ENCODE data around the gene FCRLA. TPM values are rescaled to one million over a fixed set of nuclear protein-coding genes. Genes with fewer than 3 reads are reported as not detected.

The FCRLA gene
- total RNA-seq, 1 experiment from 2014 or later: not detected

- H3K79me2 ChIP-seq (ENCODE audit: low read length): peaks cover 18% of the 10 kb centered on the region
- POLR2A ChIA-PET (ENCODE audit: unreplicated experiment): no interaction called here
These were observed 25.1 kb downstream of the FCRLA start for GRCh38 chr1:161731981-161732718.

GRCh38 chr1:161733526-161733925 lies 26.5 kb downstream of the FCRLA start:
- POLR2A ChIA-PET (ENCODE audit: unreplicated experiment): interaction anchor here (0.6 kb wide), 1 partner anchor 344 kb away, joined by 4 read pairs; no protein-coding TSS in a partner anchor
- peak; percentile 96 for DNase-seq

More at GRCh38 chr1:161731981-161732718, 25.1 kb downstream of the FCRLA start:
- TF ChIP-seq EZH2 (IDR thresholded peaks at IDR 0.05; ENCODE audit: low read length, unreplicated experiment) (no peak), EZH2phosphoT487 (IDR thresholded peaks at IDR 0.05; ENCODE audit: borderline replicate concordance, low read length) (no peak)
- TF ChIP-seq, protein P1, sequence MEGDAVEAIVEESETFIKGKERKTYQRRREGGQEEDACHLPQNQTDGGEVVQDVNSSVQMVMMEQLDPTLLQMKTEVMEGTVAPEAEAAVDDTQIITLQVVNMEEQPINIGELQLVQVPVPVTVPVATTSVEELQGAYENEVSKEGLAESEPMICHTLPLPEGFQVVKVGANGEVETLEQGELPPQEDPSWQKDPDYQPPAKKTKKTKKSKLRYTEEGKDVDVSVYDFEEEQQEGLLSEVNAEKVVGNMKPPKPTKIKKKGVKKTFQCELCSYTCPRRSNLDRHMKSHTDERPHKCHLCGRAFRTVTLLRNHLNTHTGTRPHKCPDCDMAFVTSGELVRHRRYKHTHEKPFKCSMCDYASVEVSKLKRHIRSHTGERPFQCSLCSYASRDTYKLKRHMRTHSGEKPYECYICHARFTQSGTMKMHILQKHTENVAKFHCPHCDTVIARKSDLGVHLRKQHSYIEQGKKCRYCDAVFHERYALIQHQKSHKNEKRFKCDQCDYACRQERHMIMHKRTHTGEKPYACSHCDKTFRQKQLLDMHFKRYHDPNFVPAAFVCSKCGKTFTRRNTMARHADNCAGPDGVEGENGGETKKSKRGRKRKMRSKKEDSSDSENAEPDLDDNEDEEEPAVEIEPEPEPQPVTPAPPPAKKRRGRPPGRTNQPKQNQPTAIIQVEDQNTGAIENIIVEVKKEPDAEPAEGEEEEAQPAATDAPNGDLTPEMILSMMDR (conservative IDR thresholded peaks at IDR 0.05; ENCODE audit: low read depth, low read length): no peak
- peak overlapping the region; percentile 43 for H3K4me2 ChIP-seq (ENCODE audit: low read length)
- CTCF ChIA-PET: interaction anchor here (0.6 kb wide), 1 partner anchor 9 kb away, joined by 6 read pairs; no protein-coding TSS in a partner anchor
- H3K27me3 ChIP-seq (ENCODE audit: low read length): no peaks in the 10 kb centered on the region
- DNase-seq (no peak), ATAC-seq (no peak)
- no TSS peak for BruUV-seq (replicated peaks)
- peaks cover 9% of the 10 kb centered on the region for H3F3A ChIP-seq (ENCODE audit: low read length, unreplicated experiment)
- H3K4me3 ChIP-seq (ENCODE audit: low read length): no peak overlapping the region
- H3K27ac ChIP-seq (ENCODE audit: low read length): peak overlapping the region; percentile 76
- peaks cover 89% of the 10 kb centered on the region for H3K4me1 ChIP-seq (ENCODE audit: insufficient read depth, low read length)
- intact Hi-C loops (cut with micrococcal nuclease): no loop called here
- H3K36me3 ChIP-seq (ENCODE audit: low read depth, low read length): no peaks in the 10 kb centered on the region
- H3K9me2 ChIP-seq (replicated peaks; ENCODE audit: low read length): no peaks in the 10 kb centered on the region
- no peak overlapping the region for H2AFZ ChIP-seq (ENCODE audit: low read length)
- H3K9ac ChIP-seq (ENCODE audit: low read length): no peak overlapping the region
- no peaks in the 10 kb centered on the region for H3K9me3 ChIP-seq (ENCODE audit: low read length)
- no peaks in the 10 kb centered on the region for H4K20me1 ChIP-seq (ENCODE audit: low read length)

More at GRCh38 chr1:161733526-161733925, 26.5 kb downstream of the FCRLA start:
- peak; percentile 60 for ATAC-seq
- H3K9me3 ChIP-seq (ENCODE audit: low read length): no peaks in the 10 kb centered on the region
- BruUV-seq (replicated peaks): no TSS peak
- peak overlapping the region; percentile 76 for H3K27ac ChIP-seq (ENCODE audit: low read length)
- no peaks in the 10 kb centered on the region for H3K27me3 ChIP-seq (ENCODE audit: low read length)
- intact Hi-C loops (cut with micrococcal nuclease): no loop called here
- no peak overlapping the region for H3K4me3 ChIP-seq (ENCODE audit: low read length)
- peaks cover 9% of the 10 kb centered on the region for H3K79me2 ChIP-seq (ENCODE audit: low read length)
- peaks cover 90% of the 10 kb centered on the region for H3K4me1 ChIP-seq (ENCODE audit: insufficient read depth, low read length)
- no peaks in the 10 kb centered on the region for H4K20me1 ChIP-seq (ENCODE audit: low read length)
- H3F3A ChIP-seq (ENCODE audit: low read length, unreplicated experiment): peaks cover 9% of the 10 kb centered on the region
- H3K9ac ChIP-seq (ENCODE audit: low read length): peak overlapping the region; percentile 56
- CTCF ChIA-PET: no interaction called here
- no peak for TF ChIP-seq EZH2 (IDR thresholded peaks at IDR 0.05; ENCODE audit: low read length, unreplicated experiment)
- TF ChIP-seq, protein P1 (conservative IDR thresholded peaks at IDR 0.05; ENCODE audit: low read depth, low read length): no peak
- no peak for TF ChIP-seq EZH2phosphoT487 (IDR thresholded peaks at IDR 0.05; ENCODE audit: borderline replicate concordance, low read length)
- H2AFZ ChIP-seq (ENCODE audit: low read length): no peak overlapping the region
- H3K4me2 ChIP-seq (ENCODE audit: low read length): peak overlapping the region; percentile 43
- H3K36me3 ChIP-seq (ENCODE audit: low read depth, low read length): no peaks in the 10 kb centered on the region
- H3K9me2 ChIP-seq (replicated peaks; ENCODE audit: low read length): no peaks in the 10 kb centered on the region
